H1 (cell line): Measurements from ENCODE around the gene GNAL. TPM values are rescaled to one million over a fixed set of nuclear protein-coding genes. Genes with fewer than 3 reads are reported as not detected.

Experiments used
- CTCF ChIA-PET: fragments of 300-600 bp; sonication (Branson Sonifier 250); formaldehyde crosslinking; loops from one replicate; lab custom pipeline; 2021; ENCODE audit not compliant: partially characterized antibody; lab: Charles Lee
- POLR2A ChIA-PET: fragments of 300-600 bp; sonication (Branson Sonifier 250); formaldehyde crosslinking; loops from one replicate; lab custom pipeline; 2021; ENCODE audit warnings: inconsistent platforms; ENCODE audit not compliant: partially characterized antibody; lab: Charles Lee
- DNase-seq, 2 experiments: peaks; one replicate each; pipeline versions ENCODE4 v3.0.0 to v3.0.0-alpha.2; 2010 to 2022; ENCODE audit warnings: low spot score in 2 of 2, low read depth in 1 of 2, mixed read lengths in 1 of 2
- FAIRE-seq: peaks from 2 replicates; lab custom pipeline; 2011; peaks lifted over from hg19 to GRCh38; lab: Jason Lieb, UNC
- H2AFZ ChIP-seq: 2 replicates; pipeline ENCODE4 v1.8.1; 2012; ENCODE audit warnings: low read length, inconsistent platforms
- H2AK5ac ChIP-seq: 2 replicates; pipeline ENCODE4 v1.6.1; 2013; ENCODE audit warnings: low read depth, low read length
- H2BK120ac ChIP-seq: replicated peaks from 2 replicates; pipeline ENCODE3; 2013; ENCODE audit warnings: low read depth, low read length, inconsistent platforms
- H2BK12ac ChIP-seq: 2 replicates; pipeline ENCODE4 v1.6.1; 2013; ENCODE audit warnings: low read depth, low read length
- H2BK15ac ChIP-seq: 2 replicates; pipeline ENCODE4 v1.6.1; 2013; ENCODE audit warnings: low read length
- H2BK20ac ChIP-seq: 2 replicates; pipeline ENCODE4 v1.6.1; 2013; ENCODE audit warnings: low read length
- H2BK5ac ChIP-seq: 2 replicates; pipeline ENCODE4 v1.6.1; 2013; ENCODE audit warnings: low read depth, low read length
- H3K14ac ChIP-seq: 2 replicates; pipeline ENCODE4 v1.6.1; 2013; ENCODE audit warnings: inconsistent platforms; ENCODE audit not compliant: insufficient read length
- H3K18ac ChIP-seq: 2 replicates; pipeline ENCODE4 v1.6.1; 2013; ENCODE audit warnings: low read length; ENCODE audit errors: extremely low read depth
- H3K23ac ChIP-seq: 2 replicates; pipeline ENCODE4 v1.6.1; 2013; ENCODE audit warnings: inconsistent platforms; ENCODE audit not compliant: insufficient read length
- H3K23me2 ChIP-seq: 2 replicates; pipeline ENCODE4 v1.6.1; 2013; ENCODE audit warnings: low read depth, low read length
- H3K27ac ChIP-seq: 2 replicates; pipeline ENCODE4 v1.6.1; 2011; ENCODE audit warnings: low read depth, low read length, inconsistent platforms
- H3K27me3 ChIP-seq, 4 experiments: replicated peaks in 1 of 4; 1 replicate in 1 of 4; 2 replicates in 3 of 4; pipeline versions ENCODE4 v1.6.1 to v1.8.1; 2011 to 2013; ENCODE audit warnings: low read length in 3 of 4, mild to moderate bottlenecking in 3 of 4, inconsistent platforms in 2 of 4, mixed read lengths in 2 of 4, moderate library complexity in 1 of 4; ENCODE audit not compliant: control insufficient read depth in 3 of 4, insufficient read depth in 3 of 4; ENCODE audit errors: extremely low read depth in 1 of 4
- H3K36me3 ChIP-seq, 4 experiments: 2 replicates each; pipeline versions ENCODE4 v1.6.1 to v1.8.1; 2011 to 2013; ENCODE audit warnings: mild to moderate bottlenecking in 4 of 4, low read length in 3 of 4, moderate library complexity in 2 of 4, control low read depth in 1 of 4, inconsistent platforms in 1 of 4; ENCODE audit not compliant: insufficient read depth in 4 of 4, control insufficient read depth in 2 of 4
- H3K4ac ChIP-seq: replicated peaks from 2 replicates; pipeline ENCODE3; 2013; ENCODE audit warnings: low read length, low read depth, mixed read lengths, inconsistent platforms; ENCODE audit not compliant: insufficient read length
- H3K4me1 ChIP-seq, 4 experiments: replicated peaks in 1 of 4; 1 replicate in 1 of 4; 2 replicates in 3 of 4; pipeline versions ENCODE4 v1.6.1 to v1.8.1; 2011 to 2013; ENCODE audit warnings: low read length in 3 of 4, inconsistent platforms in 2 of 4, mixed read lengths in 1 of 4; ENCODE audit not compliant: insufficient read depth in 4 of 4, control insufficient read depth in 3 of 4
- H3K4me2 ChIP-seq, 2 experiments: 2 replicates each; pipeline versions ENCODE4 v1.6.1 to v1.8.1; 2011 to 2013; ENCODE audit warnings: low read depth in 2 of 2, low read length in 2 of 2, control low read depth in 1 of 2, inconsistent platforms in 1 of 2, mild to moderate bottlenecking in 1 of 2; ENCODE audit not compliant: insufficient read depth in 1 of 2
- H3K4me3 ChIP-seq, 4 experiments: fragments of 200-600, 300-600 bp in 1 of 4; sonication (generic), shearing (Covaris generic), sonication (Bioruptor Twin) in 1 of 4; 2 replicates each; pipeline versions ENCODE4 v1.5.1 to v1.8.1; 2011 to 2016; ENCODE audit warnings: low read length in 4 of 4, low read depth in 3 of 4, control low read depth in 2 of 4, inconsistent platforms in 2 of 4, mild to moderate bottlenecking in 2 of 4, mixed read lengths in 1 of 4, moderate library complexity in 1 of 4; ENCODE audit not compliant: insufficient read depth in 2 of 4; ENCODE audit errors: extremely low read depth in 1 of 4
- H3K56ac ChIP-seq: replicated peaks from 2 replicates; pipeline ENCODE3; 2013; ENCODE audit warnings: low read depth, mild to moderate bottlenecking, mixed read lengths, low read length, inconsistent platforms; ENCODE audit not compliant: insufficient read length
- H3K79me1 ChIP-seq: 2 replicates; pipeline ENCODE4 v1.6.1; 2013; ENCODE audit warnings: low read depth, low read length, control low read depth
- H3K79me2 ChIP-seq, 2 experiments: 2 replicates each; pipeline versions ENCODE4 v1.6.1 to v1.8.1; 2012 to 2013; ENCODE audit warnings: low read length in 2 of 2, mild to moderate bottlenecking in 2 of 2, inconsistent platforms in 1 of 2; ENCODE audit not compliant: insufficient read depth in 2 of 2, control insufficient read depth in 1 of 2
- H3K9ac ChIP-seq, 4 experiments: replicated peaks in 1 of 4; 1 replicate in 1 of 4; 2 replicates in 3 of 4; pipeline versions ENCODE4 v1.6.1 to v1.8.1; 2011 to 2013; ENCODE audit warnings: low read depth in 3 of 4, low read length in 3 of 4, control low read depth in 2 of 4, mild to moderate bottlenecking in 2 of 4, moderate library complexity in 2 of 4, inconsistent platforms in 1 of 4; ENCODE audit errors: extremely low read depth in 1 of 4
- H3K9me3 ChIP-seq, 2 experiments: 2 replicates each; pipeline versions ENCODE4 v1.6.1 to v1.8.1; 2012 to 2013; ENCODE audit warnings: mild to moderate bottlenecking in 2 of 2, moderate library complexity in 2 of 2, control low read depth in 1 of 2, inconsistent platforms in 1 of 2, low read depth in 1 of 2, low read length in 1 of 2, mixed read lengths in 1 of 2; ENCODE audit not compliant: insufficient read depth in 2 of 2
- H4K20me1 ChIP-seq, 2 experiments: replicated peaks in 1 of 2; 2 replicates each; pipeline versions ENCODE3 to v1.8.1; 2011 to 2013; ENCODE audit warnings: inconsistent platforms in 2 of 2, low read length in 2 of 2, mild to moderate bottlenecking in 1 of 2; ENCODE audit not compliant: insufficient read depth in 2 of 2, control insufficient read depth in 1 of 2
- H4K5ac ChIP-seq: 2 replicates; pipeline ENCODE4 v1.6.1; 2013; ENCODE audit warnings: low read length, low read depth, mixed read lengths, inconsistent platforms; ENCODE audit not compliant: insufficient read length
- H4K8ac ChIP-seq: 2 replicates; pipeline ENCODE4 v1.8.0; 2013; ENCODE audit warnings: mild to moderate bottlenecking, moderate library complexity, low read length, inconsistent platforms; ENCODE audit not compliant: insufficient read depth; ENCODE audit errors: extremely low read depth
- H4K91ac ChIP-seq: replicated peaks from 2 replicates; pipeline ENCODE3; 2013; ENCODE audit warnings: low read length, mixed read lengths, inconsistent platforms; ENCODE audit not compliant: insufficient read length
- BRCA1 ChIP-seq: IDR thresholded peaks from 2 replicates; pipeline ENCODE4 v1.6.1; 2012; ENCODE audit warnings: low read depth, low read length, improper control_type of control experiment
- CBX5 ChIP-seq: fragments of 300-800, 300-1000 bp; sonication (generic); IDR thresholded peaks from 2 replicates; pipeline ENCODE4 v1.7.1; 2016; ENCODE audit warnings: antibody characterized with exemption, low read length, low read depth
- HDAC2 ChIP-seq, 2 experiments: fragments of 300-600 bp in 1 of 2; sonication (generic) in 1 of 2; IDR thresholded peaks; 2 replicates each; pipeline ENCODE4 v1.6.1; 2011 to 2012; ENCODE audit warnings: low read depth in 2 of 2, low read length in 2 of 2, mild to moderate bottlenecking in 2 of 2, moderate library complexity in 2 of 2, borderline replicate concordance in 1 of 2, inconsistent platforms in 1 of 2
- JUND ChIP-seq: IDR thresholded peaks from 2 replicates; pipeline ENCODE4 v1.6.1; 2011; ENCODE audit warnings: mild to moderate bottlenecking, improper control_type of control experiment, low read length
- RAD21 ChIP-seq, 2 experiments: IDR thresholded peaks in 1 of 2; conservative IDR thresholded peaks in 1 of 2; 2 replicates each; pipeline ENCODE4 v1.6.1; 2011; ENCODE audit warnings: low read depth in 2 of 2, low read length in 2 of 2, improper control_type of control experiment in 1 of 2, inconsistent platforms in 1 of 2, mild to moderate bottlenecking in 1 of 2, moderate library complexity in 1 of 2
- RFX5 ChIP-seq: IDR thresholded peaks from 2 replicates; pipeline ENCODE4 v1.6.1; 2011; ENCODE audit warnings: low read depth, low read length, improper control_type of control experiment, borderline replicate concordance
- SRF ChIP-seq: IDR thresholded peaks from 2 replicates; pipeline ENCODE4 v1.6.1; 2011; ENCODE audit warnings: mild to moderate bottlenecking, low read depth, low read length, moderate library complexity
- TCF12 ChIP-seq: IDR thresholded peaks from 2 replicates; pipeline ENCODE4 v1.6.1; 2011; ENCODE audit warnings: low read depth, mild to moderate bottlenecking, low read length
- ZNF274 ChIP-seq: IDR thresholded peaks from 2 replicates; pipeline ENCODE4 v1.7.0; 2012; ENCODE audit warnings: low read length, borderline replicate concordance; ENCODE audit errors: extremely low read depth
- WGBS, 2 experiments: shearing (Covaris generic) in 1 of 2; methylation state at CpG; one replicate each; pipeline versions ENCODE4 v1.1.6 to v1.1.7; 2013 to 2015; ENCODE audit warnings: low lambda C conversion rate in 2 of 2, mixed read lengths in 2 of 2, inconsistent platforms in 1 of 2, low coverage in 1 of 2, missing lambda C conversion rate in 1 of 2; ENCODE audit not compliant: insufficient replicate concordance in 2 of 2, insufficient coverage in 1 of 2, insufficient read length in 1 of 2; ENCODE audit errors: extremely low coverage in 1 of 2, missing lambda C conversion rate in 1 of 2; 5-methylcytosine and 5-hydroxymethylcytosine counted together
- polyA plus RNA-seq, 7 experiments: library from polyadenylated mRNA; depleted of rRNA in 3 of 7; stranded (reverse) in 5 of 7; unstranded in 2 of 7; fragments of >200 nt in 5 of 7; fragments of 200-250 nt in 2 of 7; gene quantifications; 1 replicate in 5 of 7; 2 replicates in 1 of 7; 4 replicates in 1 of 7; pipeline versions ENCODE4 v1.2.1 to v1.2.3, GENCODE V29; 2011 to 2013; ENCODE audit warnings: missing spikeins in 2 of 7, mixed read lengths in 2 of 7
- total RNA-seq: library from RNA; stranded (reverse); fragmentation: NEBNext Ultra II Directional; extraction: Animal tissue kit (Norgen Biotek cat#: 25700); gene quantifications from 2 replicates; pipeline ENCODE4 v1.2.1, GENCODE V29; 2021
- TF ChIP-seq, protein P1 (sequence below): IDR thresholded peaks from 2 replicates; pipeline ENCODE4 v1.6.1; 2011; ENCODE audit warnings: low read depth, mild to moderate bottlenecking, low read length; ENCODE audit not compliant: insufficient read depth

The GNAL gene
- total and polyA plus RNA-seq, 2 of the 8 experiments (the other 6 are each of a cell fraction or from before 2014, with no cell fraction given): 13.2 to 18.3 TPM

DNA sequence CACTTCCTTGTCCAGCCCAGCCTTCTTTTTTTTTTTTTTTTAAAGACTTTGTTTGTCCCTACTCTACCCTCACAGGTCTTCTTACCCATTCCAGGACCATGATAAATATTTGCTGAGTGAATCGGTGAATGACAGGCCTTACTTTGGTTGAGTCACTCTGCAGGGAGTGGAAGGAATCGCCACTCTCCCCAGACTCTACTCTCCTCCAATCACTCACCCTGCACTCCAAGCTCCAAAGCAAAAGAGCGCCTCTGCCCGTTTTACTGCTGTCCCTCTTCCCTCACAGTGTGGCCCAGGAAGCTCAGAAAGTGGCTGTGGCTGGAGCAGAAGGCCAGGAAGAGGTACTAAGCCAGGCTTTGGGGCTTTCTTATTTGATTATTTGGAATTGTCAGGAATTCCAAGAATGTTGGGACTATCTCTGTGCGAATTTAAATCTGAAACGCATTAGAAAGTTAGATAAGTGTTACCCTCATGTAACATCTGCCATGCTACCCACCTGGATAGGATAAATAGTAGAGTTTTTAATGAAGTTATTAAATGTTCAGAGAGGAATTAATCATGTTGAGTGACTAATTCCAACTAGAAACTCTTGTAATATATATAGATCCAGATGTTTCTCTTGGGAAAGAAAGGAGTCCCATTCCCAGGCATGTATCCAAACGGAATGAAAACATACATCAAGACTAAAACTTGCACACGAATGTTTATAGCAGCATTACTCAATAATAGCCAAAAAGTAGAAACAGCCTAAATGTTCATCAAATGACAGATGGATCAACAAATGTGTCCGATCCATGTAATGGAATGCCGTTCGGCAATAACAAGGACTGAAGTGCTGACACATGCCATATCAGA, 119.2 kb downstream of the GNAL start:
- ChIA-PET CTCF (interaction anchor here (0.9 to 2.1 kb wide), 3 partner anchors 17 to 75 kb away, joined by 3 to 4 read pairs (median 4); no protein-coding TSS in a partner anchor), POLR2A (no interaction called here)
- Histone ChIP-seq H3K14ac (no peak overlapping the region), H4K5ac (peak overlapping the region; percentile 52), H2AK5ac (peak overlapping the region; percentile 67; the same call in 1 of the 2 replicates), H3K18ac (peak overlapping the region; percentile 86), H4K91ac (peak overlapping the region; percentile 81), H3K79me1 (no peaks in the 10 kb centered on the region), H3K23me2 (peaks cover 3% of the 10 kb centered on the region; the same call in 1 of the 2 replicates), H3K9me3 (no peaks in the 10 kb centered on the region), H3K36me3 (no peaks in the 10 kb centered on the region), H3K23ac (peak overlapping the region; percentile 84), H2BK5ac (peak overlapping the region; percentile 92), H3K56ac (no peak overlapping the region), H3K4ac (peak overlapping the region; percentile 98), H3K27ac (peak overlapping the region; percentile 78), H3K27me3 (no peaks in the 10 kb centered on the region), H3K4me1 (peaks cover 16 to 32% (median 22%) of the 10 kb centered on the region in 4 experiments), H4K8ac (peak overlapping the region; percentile 9; the same call in 1 of the 2 replicates), H3K79me2 (no peaks in the 10 kb centered on the region), H4K20me1 (no peaks in the 10 kb centered on the region), H2BK20ac (peak overlapping the region; percentile 25; the same call in 1 of the 2 replicates), H2BK120ac (peak overlapping the region; percentile 63), H2AFZ (no peak overlapping the region), H2BK15ac (no peak overlapping the region), H2BK12ac (peak overlapping the region; percentile 93), H3K9ac (peak overlapping the region in 2 of 4 experiments; percentile 26 to 28; a peak in 3 of 7 replicates), H3K4me3 (peak overlapping the region in 1 of 4 experiments; percentile 18; a peak in 1 of 8 replicates), H3K4me2 (peak overlapping the region in 1 of 2 experiments; percentile 43; a peak in 2 of 4 replicates)
- 56% methylated on average over 11 of the region's 11 CpGs; no CpG with 5 or more reads in 1 of the 2 experiments for WGBS, 2 experiments
- no peak for FAIRE-seq
- DNase-seq: no peak
- TF ChIP-seq JUND: no peak
- TF ChIP-seq SRF: no peak
- peak; percentile 4 to 23; a peak in 2 of 4 replicates for TF ChIP-seq RAD21 (IDR thresholded peaks at IDR 0.05 in 1 of 2, conservative IDR thresholded peaks at IDR 0.05 in 1 of 2; ENCODE audit: low read depth in 2 of 2, low read length in 2 of 2)
- TF ChIP-seq RFX5: no peak
- TF ChIP-seq TCF12: peak; percentile 75; the same call in 1 of the 2 replicates
- no peak for TF ChIP-seq CBX5
- TF ChIP-seq, protein P1, sequence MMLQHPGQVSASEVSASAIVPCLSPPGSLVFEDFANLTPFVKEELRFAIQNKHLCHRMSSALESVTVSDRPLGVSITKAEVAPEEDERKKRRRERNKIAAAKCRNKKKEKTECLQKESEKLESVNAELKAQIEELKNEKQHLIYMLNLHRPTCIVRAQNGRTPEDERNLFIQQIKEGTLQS: no peak
- no peak for TF ChIP-seq HDAC2 (IDR thresholded peaks at IDR 0.05; ENCODE audit: borderline replicate concordance in 1 of 2, low read depth in 2 of 2, low read length in 2 of 2)
- TF ChIP-seq BRCA1: no peak
- TF ChIP-seq ZNF274: no peak
